Measurements from ENCODE around the gene HMGN2.

DNA sequence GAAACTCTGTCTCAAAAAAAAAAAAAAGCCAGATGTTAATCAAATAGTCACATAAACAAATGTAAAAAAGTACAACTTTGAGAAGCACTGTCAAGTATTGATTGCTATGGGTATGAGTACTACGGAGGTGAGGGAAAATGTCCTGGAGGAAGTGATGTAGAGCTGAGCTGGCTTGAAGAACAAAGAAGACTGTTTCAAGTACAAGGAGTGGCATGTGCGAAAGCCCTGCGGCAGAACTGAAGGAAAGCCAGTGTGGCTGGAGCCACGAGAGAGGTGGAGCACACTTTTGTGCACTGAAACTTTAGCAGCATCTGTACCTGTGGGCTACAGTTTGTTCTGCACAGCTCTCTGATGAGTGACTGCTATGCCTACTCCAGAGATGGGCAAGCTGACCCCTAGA, 51.9 kb downstream of the HMGN2 start:
- TF ChIP-seq EZH2 (IDR thresholded peaks at IDR 0.05), result no peak
- TF ChIP-seq, protein P1, sequence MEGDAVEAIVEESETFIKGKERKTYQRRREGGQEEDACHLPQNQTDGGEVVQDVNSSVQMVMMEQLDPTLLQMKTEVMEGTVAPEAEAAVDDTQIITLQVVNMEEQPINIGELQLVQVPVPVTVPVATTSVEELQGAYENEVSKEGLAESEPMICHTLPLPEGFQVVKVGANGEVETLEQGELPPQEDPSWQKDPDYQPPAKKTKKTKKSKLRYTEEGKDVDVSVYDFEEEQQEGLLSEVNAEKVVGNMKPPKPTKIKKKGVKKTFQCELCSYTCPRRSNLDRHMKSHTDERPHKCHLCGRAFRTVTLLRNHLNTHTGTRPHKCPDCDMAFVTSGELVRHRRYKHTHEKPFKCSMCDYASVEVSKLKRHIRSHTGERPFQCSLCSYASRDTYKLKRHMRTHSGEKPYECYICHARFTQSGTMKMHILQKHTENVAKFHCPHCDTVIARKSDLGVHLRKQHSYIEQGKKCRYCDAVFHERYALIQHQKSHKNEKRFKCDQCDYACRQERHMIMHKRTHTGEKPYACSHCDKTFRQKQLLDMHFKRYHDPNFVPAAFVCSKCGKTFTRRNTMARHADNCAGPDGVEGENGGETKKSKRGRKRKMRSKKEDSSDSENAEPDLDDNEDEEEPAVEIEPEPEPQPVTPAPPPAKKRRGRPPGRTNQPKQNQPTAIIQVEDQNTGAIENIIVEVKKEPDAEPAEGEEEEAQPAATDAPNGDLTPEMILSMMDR (IDR thresholded peaks at IDR 0.05), result no peak

All from neural progenitor cell (in vitro differentiated cells).